GM18508 (cell line): Measurements from ENCODE around the gene CSNK1G1.
"Not testable (repeated sequence)": the region's sequence is repeated elsewhere in the genome, so short reads cannot be mapped to it uniquely, and the experiment has no call there.

Experiments used
- ATAC-seq: cut with Tn5 transposase; IDR thresholded peaks from one replicate; pipeline ENCODE4 v1.9.1; 2021; ENCODE audit warnings: moderate number of reproducible peaks; ENCODE audit not compliant: insufficient read depth, unreplicated experiment

The CSNK1G1 gene

GRCh38 chr15:64143276-64143675 is 212.7 kb downstream of the CSNK1G1 start:
- no peak for ATAC-seq

DNA sequence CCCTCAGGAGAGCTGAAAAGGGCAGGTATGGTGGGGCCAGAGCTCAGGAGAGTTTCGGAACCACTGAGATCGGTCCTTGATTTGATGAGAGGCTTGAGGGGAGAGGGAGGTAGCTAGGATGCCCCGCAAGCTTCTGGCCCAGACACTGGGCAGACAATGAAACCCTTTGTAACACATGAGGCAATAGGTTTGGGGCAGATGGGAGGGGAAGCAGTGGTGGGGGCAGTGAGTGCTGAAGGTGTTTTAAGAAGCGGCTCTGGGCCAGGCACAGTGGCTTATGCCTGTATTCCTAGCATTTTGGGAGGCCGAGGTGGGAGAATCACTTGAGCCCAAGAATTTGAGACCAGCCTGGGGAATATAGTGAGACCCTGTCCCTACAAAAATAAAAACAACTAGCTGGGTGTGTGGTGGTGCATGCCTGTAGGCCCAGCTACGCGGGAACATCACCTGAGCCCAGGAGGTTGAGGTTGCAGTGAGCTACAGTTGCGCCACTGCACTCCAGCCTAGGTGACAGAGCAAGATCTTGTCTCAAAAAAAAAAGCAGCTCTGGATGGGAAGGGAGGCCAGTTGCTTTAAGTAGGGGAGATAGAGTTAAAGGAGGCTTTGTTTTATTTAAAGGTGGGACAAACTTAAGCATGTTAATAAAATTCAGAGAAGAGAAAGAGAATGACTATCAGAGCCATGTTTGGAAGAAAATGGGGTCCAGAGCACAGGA is 214.0 kb downstream of the CSNK1G1 start:
- no peak for ATAC-seq

DNA sequence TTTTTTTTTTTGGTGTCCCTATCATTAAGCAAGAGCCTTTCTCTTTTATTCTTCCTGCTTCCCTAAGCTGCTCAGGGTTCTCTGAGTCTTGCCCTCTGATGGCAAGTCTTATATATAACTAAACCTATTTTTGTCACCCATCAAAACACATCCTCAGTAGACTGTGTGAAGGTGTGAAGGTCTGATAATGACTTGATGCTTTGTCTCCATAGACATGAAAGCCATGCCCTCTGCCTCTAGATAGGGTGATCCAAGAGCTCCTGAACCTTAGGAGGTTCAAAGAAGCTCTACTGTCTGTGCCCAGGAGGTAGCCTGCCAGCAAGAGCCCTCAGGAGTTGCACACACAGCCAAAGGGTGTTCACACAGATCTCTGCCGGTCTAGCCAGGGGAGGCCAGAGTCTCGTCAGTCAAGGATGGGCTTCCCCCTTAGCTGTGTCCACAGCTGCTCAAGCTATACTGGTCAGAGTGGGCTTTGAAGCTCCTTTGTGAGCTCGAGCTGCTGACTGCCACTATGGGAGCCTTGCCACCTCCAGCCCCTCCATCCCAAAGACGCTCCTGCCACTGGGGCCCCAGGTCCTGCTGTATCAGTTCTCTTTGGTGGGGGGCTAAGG is 217.5 kb downstream of the CSNK1G1 start:
- ATAC-seq = no peak

DNA sequence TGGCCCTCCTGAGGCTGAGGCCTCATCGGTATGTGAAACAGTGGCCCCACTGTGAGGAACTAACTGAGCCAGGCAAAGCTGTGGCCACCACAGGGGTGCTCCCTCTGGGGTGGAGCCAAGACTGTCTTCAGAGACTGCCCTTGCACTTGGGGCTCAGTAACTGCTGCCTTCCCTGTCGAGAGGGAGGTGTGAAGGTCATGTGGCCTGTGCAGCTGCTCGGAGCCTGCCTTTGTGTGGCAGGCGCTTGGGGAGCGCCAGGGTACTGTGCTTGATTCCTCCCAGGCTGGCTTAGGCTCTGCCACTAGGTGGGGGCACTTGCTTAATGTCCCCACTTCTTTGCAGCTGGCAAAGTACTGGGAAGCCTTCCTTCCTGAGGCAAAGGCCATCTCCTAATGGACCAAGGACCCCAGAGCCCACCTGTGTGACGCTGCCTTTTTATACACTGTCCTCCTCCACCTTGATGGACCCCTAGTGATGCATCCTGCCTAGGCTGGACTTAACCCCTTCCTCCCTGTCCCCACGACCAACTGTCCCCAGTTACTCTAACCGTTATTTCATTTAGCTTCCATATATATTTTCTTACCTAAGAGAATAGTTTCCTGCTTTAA is 218.6 kb downstream of the CSNK1G1 start:
- ATAC-seq = no peak

DNA sequence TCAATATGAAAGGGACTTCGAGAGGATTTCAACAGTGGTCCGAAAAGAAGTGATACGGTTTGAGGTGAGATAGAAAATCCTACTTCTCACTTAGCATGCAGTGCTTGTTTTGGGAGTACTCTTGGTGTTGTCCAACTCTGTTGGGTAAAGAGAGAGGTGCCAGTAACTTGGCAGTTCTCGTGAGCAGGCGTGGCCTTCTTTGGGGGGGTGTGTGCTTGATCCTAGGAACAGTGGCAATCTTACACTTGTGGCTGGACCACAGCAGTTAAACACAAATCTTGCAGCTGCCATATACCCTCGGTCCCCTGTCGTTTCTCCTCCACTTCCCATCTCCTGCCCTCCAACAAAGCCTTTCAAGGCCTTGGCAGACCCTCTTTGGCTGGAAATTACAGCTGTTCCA is 219.6 kb downstream of the CSNK1G1 start:
- no peak for ATAC-seq

GRCh38 chr15:64134345-64134829 is 221.6 kb downstream of the CSNK1G1 start:
- no peak for ATAC-seq

- ATAC-seq = no peak
Observed at GRCh38 chr15:64133623-64134344, 222.2 kb downstream of the CSNK1G1 start.

DNA sequence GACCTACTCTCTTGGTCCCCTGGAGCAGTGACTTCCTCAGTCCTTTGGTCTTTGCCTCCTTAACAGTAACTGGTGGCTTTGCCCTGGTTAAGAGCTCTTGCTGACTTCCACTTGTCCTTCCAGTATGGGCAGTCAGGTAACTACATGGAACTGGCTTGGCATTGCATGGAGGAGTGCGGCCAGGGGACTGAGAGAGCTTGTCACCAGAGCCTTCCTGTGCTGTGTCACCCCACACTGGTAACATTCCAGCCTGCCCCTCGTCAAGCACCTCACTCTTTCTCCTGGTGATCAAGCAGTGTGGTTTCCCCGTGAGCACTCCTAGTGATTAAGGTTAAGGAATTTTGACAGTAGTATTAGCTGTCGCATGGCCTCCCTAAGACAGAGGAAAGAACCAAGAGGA is 223.8 kb downstream of the CSNK1G1 start:
- no peak for ATAC-seq

DNA sequence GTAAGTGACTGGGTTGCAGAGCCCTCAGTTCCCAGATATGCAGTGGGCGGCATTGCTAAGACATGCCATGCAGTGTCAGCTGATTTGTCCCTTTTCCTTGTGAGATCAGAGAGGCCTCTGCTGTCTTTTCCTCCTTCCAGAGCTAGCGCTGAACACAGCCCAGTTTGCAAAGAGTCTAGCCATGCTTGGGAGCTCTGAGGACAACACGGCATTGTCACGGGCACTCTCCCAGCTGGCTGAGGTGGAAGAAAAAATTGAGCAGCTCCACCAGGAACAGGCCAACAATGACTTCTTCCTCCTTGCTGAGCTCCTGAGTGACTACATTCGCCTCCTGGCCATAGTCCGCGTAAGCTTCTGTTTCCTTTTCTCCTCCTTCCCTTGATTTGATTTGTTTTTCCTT is 224.4 kb downstream of the CSNK1G1 start:
- no peak for ATAC-seq

DNA sequence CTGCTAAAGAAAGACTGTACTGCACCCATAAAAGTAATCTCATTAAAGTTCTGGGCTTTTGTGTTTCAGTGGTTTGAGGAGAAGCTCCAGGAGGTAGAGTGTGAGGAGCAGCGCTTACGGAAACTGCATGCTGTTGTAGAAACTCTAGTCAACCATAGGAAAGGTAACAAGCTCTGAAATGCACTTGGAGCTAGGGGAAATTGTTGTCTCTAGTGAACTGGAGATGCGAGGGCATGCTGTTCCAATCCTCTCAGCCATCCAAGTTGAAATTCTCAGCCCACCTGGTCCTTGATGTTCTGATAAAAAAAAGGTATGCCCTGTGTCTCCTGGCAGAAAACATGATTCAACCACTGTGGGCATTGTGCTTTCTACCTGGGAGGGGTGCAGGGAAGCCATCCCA is 225.8 kb downstream of the CSNK1G1 start:
- ATAC-seq = no peak

DNA sequence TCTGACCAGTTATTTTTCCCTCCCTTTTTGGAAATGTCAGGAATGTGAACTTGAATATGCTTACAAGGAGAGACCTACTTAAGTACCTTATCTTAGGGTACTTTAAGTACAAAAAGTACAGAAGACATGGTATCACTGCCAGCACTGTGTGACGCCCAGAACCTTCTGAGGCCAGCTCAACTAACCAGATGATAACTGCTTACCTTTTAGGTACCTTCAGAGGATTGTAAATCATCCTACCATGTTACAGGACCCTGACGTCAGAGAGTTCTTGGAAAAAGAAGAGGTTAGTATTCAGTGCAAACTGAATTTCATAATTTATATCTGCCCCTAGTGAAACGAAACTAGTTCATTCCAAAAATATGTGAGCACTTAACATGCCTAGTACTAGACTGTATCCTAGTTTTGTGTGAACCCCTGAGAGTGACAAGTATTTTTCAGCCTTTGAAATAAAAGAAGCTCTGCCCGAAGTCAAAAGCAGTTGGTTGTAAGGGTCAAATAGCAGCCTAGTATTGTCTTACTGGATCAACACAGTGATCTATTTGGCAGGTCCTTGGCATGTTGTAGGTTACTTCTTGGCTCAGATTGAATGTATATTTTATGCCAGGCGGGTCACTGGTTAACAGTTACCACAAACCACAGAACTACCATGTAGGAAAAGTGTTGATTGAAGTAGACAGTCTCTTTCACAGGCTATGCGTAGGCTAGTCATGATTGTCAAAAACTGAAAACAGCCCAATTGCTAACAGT is 228.3 kb downstream of the CSNK1G1 start:
- ATAC-seq = no peak

DNA sequence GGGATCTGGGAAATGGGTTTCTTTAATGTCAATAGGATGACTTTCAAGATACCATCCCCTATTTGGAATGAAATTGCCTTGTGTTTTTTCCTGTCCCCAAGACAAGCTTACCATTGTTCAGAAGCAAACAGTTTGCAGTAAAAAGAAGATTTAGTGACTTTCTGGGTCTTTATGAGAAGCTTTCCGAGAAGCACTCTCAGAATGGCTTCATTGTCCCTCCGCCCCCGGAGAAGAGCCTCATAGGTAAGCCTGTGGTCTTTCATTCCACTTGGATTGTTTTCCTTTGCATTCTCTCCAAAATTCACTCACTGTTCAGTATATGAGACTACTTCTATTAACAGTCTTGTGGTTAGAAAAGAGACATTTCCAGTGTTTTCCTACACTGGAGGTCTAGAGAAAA is 230.0 kb downstream of the CSNK1G1 start:
- no peak for ATAC-seq

GRCh38 chr15:64122936-64123351 is 233.0 kb downstream of the CSNK1G1 start:
- no peak for ATAC-seq

DNA sequence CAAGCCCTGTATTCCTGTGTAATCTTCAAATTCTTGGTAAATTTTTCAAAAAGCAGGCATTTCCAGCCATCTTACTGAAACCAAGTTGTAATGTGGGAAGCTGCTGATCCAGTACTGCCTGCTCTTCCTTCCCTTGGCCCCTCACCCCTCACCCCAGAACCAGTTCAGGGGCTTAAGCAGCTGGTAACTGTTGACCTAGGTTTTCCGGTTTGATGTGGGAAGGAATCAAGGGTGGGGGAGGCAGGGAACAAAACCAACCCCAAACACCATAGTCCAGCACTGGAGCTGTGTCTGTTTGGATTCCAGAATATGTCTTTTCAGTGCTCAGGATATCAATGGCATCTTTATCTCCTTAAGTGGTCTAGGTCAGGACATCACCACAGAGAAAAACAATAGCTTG is 233.5 kb downstream of the CSNK1G1 start:
- ATAC-seq = no peak

GRCh38 chr15:64121614-64122013 is 234.4 kb downstream of the CSNK1G1 start:
- no peak for ATAC-seq

GRCh38 chr15:64120322-64120721 is 235.7 kb downstream of the CSNK1G1 start:
- not testable (repeated sequence) for ATAC-seq

- ATAC-seq = no peak
Observed at GRCh38 chr15:64117759-64118487, 238.1 kb downstream of the CSNK1G1 start.
